ENCODE data around the gene SLC35A1.

- no peak for TF ChIP-seq POLR2A (IDR thresholded peaks at IDR 0.05; ENCODE audit: low read length)
- no peak for TF ChIP-seq GATA1 (IDR thresholded peaks at IDR 0.05; ENCODE audit: low read depth, low read length)
These were observed 82.7 kb downstream of the SLC35A1 start for GRCh38 chr6:87555506-87555905.
